ENCODE data around the gene MARK2.

- TF ChIP-seq CTCF (IDR thresholded peaks at IDR 0.05) (no peak), POLR2A (IDR thresholded peaks at IDR 0.05) (no peak)
Measured at GRCh38 chr11:63933459-63933858, 94.5 kb downstream of the MARK2 start.
